Measurements from ENCODE around the gene HSD11B1.

Gene HSD11B1

DNA sequence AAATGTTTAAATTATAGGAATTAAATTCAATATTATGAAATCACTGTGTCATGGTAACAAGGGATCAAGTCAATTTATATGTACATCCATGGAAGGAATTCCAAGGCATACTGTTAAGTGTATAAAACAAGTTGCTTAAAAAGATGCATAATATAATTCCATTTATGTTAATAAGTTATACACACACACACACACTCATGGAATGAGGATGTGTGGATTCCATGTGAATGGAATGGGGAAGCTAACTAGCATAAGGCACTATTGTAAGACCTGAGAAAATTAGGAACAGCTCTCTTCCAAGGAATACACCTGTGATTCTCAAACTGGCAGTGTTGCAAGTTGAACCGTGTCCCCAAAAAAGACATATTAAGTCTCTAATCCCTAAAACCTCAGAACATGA is 33.6 kb downstream of the HSD11B1 start:
- Histone ChIP-seq H3K9ac (no peak overlapping the region), H3K4me1 (peaks cover 7 to 81% (median 16%) of the 10 kb centered on the region in 10 experiments; a peak in 18 of 20 replicates), H3K4me3 (no peak overlapping the region), H3K9me3 (replicated peaks in 1 of 11) (no peaks in the 10 kb centered on the region), H3K27me3 (no peaks in the 10 kb centered on the region), H3K36me3 (no peaks in the 10 kb centered on the region; a peak in 1 of 22 replicates), H4K20me1 (no peaks in the 10 kb centered on the region), H3K4me2 (peak overlapping the region in 1 of 11 experiments; percentile 42; a peak in 2 of 22 replicates), H3K27ac (no peak overlapping the region)
- TF ChIP-seq Cebpa-rat (IDR thresholded peaks at IDR 0.05): no peak

- Histone ChIP-seq H3K36me3 (no peaks in the 10 kb centered on the region), H3K4me3 (no peak overlapping the region), H3K27me3 (no peaks in the 10 kb centered on the region), H3K4me2 (no peak overlapping the region), H3K9ac (no peak overlapping the region), H4K20me1 (no peaks in the 10 kb centered on the region), H3K9me3 (replicated peaks in 1 of 11) (no peaks in the 10 kb centered on the region), H3K27ac (no peak overlapping the region), H3K4me1 (peaks cover 0 to 53% (median 6%) of the 10 kb centered on the region in 10 experiments; a peak in 8 of 20 replicates)
- no peak for TF ChIP-seq Cebpa-rat (IDR thresholded peaks at IDR 0.05)
These were observed 36.5 kb downstream of the HSD11B1 start for GRCh38 chr1:209741193-209741592.

DNA sequence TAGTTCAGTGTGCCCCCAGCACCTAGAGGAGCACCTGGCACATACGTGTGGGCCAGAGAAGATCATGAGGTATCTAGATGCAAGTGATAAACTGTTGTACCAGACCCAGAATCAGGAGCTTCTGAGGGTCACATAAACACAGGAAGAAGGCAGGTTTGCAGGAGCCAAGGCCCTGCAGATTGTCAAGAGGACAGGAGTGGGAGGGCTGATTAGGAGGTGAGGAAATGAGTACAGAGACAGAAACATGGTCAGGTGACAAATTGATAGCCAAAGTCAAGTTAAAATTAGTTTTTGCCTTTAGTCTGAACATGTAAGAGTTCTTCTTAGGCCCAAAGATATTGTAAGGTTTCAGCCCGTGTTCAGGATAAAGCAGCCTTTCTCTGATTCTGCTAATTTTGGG is 37.2 kb downstream of the HSD11B1 start:
- Histone ChIP-seq H3K27me3 (no peaks in the 10 kb centered on the region), H3K9ac (no peak overlapping the region), H3K4me3 (no peak overlapping the region), H4K20me1 (no peaks in the 10 kb centered on the region), H3K36me3 (no peaks in the 10 kb centered on the region), H3K4me1 (peaks cover 0 to 53% (median 6%) of the 10 kb centered on the region in 10 experiments; a peak in 7 of 20 replicates), H3K9me3 (replicated peaks in 1 of 11) (no peaks in the 10 kb centered on the region), H3K27ac (no peak overlapping the region), H3K4me2 (peak overlapping the region in 1 of 11 experiments; percentile 3; a peak in 1 of 22 replicates)
- TF ChIP-seq Cebpa-rat (IDR thresholded peaks at IDR 0.05): no peak

GRCh38 chr1:209742409-209743144 is 37.9 kb downstream of the HSD11B1 start:
- H3K4me1 ChIP-seq: peaks cover 0 to 53% (median 6%) of the 10 kb centered on the region in 10 experiments; a peak in 7 of 20 replicates
- no peaks in the 10 kb centered on the region for H3K27me3 ChIP-seq
- no peak overlapping the region for H3K4me3 ChIP-seq
- H3K4me2 ChIP-seq: peak overlapping the region in 4 of 11 experiments; percentile 3 to 19 (median 14); a peak in 4 of 22 replicates
- H4K20me1 ChIP-seq: no peaks in the 10 kb centered on the region
- no peaks in the 10 kb centered on the region for H3K36me3 ChIP-seq
- no peak overlapping the region; a peak in 1 of 22 replicates for H3K9ac ChIP-seq
- TF ChIP-seq Cebpa-rat (IDR thresholded peaks at IDR 0.05): no peak
- H3K27ac ChIP-seq: no peak overlapping the region
- peaks cover 0 to 2% (median 0%) of the 10 kb centered on the region in 11 experiments; a peak in 1 of 22 replicates for H3K9me3 ChIP-seq (replicated peaks in 1 of 11)

DNA sequence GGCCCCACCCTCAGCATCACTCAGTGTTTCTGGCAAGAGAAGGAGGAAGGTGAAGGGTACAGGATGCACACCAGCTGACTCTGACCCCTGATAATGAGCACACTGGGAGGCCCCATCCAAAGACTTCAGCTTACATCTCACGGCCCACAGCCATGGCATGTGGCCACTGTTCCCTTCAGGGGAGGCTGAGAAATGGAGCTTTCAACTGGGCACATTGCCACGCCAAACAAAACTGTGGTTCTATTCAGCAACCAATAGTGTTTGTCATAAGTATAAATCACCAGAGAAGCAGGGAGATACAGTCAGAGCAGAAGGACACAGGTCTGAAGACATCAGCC is 38.5 kb downstream of the HSD11B1 start:
- H4K20me1 ChIP-seq: no peaks in the 10 kb centered on the region
- TF ChIP-seq Cebpa-rat (IDR thresholded peaks at IDR 0.05): no peak
- no peak overlapping the region for H3K9ac ChIP-seq
- peaks cover 0 to 51% (median 6%) of the 10 kb centered on the region in 10 experiments; a peak in 8 of 20 replicates for H3K4me1 ChIP-seq
- peaks cover 0 to 4% (median 0%) of the 10 kb centered on the region in 11 experiments; a peak in 1 of 22 replicates for H3K9me3 ChIP-seq (replicated peaks in 1 of 11)
- H3K36me3 ChIP-seq: no peaks in the 10 kb centered on the region
- peak overlapping the region in 3 of 11 experiments; percentile 3 to 19 (median 18); a peak in 4 of 22 replicates for H3K4me2 ChIP-seq
- no peak overlapping the region for H3K4me3 ChIP-seq
- H3K27me3 ChIP-seq: no peaks in the 10 kb centered on the region
- no peak overlapping the region for H3K27ac ChIP-seq

GRCh38 chr1:209746451-209747165 is 42.0 kb downstream of the HSD11B1 start:
- no peak overlapping the region for H3K9ac ChIP-seq
- H3K4me3 ChIP-seq: no peak overlapping the region
- peaks cover 0 to 4% (median 0%) of the 10 kb centered on the region in 11 experiments; a peak in 1 of 22 replicates for H3K9me3 ChIP-seq (replicated peaks in 1 of 11)
- peaks cover 7 to 56% (median 18%) of the 10 kb centered on the region in 10 experiments for H3K4me1 ChIP-seq
- peak in 2 of 11 experiments; percentile 12 to 52; a peak in 2 of 22 replicates for TF ChIP-seq Cebpa-rat (IDR thresholded peaks at IDR 0.05)
- H3K27ac ChIP-seq: no peak overlapping the region
- no peaks in the 10 kb centered on the region for H4K20me1 ChIP-seq
- no peaks in the 10 kb centered on the region for H3K27me3 ChIP-seq
- H3K4me2 ChIP-seq: 0 out of 22 replicates have a peak overlapping the region, but pooled peaks of 1 of the 11 experiments have one; percentile 13
- H3K36me3 ChIP-seq: no peaks in the 10 kb centered on the region

DNA sequence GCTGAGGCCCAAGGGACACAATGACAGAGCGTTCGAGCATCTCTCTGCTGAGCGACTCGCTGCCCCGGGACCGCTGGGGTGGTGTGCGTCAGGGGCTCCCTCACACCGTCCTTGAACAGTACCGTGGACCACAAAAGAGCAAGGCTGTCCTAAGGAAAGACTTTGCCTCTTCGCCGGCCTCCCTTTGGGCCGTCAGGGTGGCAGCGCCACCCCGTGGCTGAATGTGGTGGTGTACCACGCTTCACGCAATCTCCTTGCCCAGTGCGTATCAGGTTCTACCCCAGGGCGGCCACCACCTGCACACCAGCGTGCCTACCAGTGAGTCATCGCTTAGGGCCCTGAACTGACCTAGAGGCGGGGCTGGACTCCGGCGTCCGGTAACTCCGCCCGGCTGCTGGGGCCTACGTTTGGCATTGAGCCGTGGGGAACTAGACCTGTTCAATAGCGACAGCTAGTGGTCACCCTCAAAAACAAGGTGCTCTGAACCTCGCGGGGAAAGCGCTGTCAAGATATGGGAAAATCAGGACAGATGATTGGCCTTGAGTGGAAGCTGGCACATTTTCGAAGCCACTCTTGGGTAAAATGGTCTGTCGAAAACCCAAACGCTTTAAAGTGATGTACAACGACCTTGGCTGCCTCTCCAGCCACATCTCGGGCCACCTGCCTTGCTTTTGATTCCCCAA is 43.1 kb downstream of the HSD11B1 start:
- TF ChIP-seq Cebpa-rat (IDR thresholded peaks at IDR 0.05): no peak
- Histone ChIP-seq H3K27ac (no peak overlapping the region), H4K20me1 (no peaks in the 10 kb centered on the region), H3K9me3 (replicated peaks in 1 of 11) (peaks cover 0 to 4% (median 0%) of the 10 kb centered on the region in 11 experiments; a peak in 1 of 22 replicates), H3K4me3 (no peak overlapping the region), H3K27me3 (no peaks in the 10 kb centered on the region), H3K4me1 (peaks cover 11 to 54% (median 28%) of the 10 kb centered on the region in 10 experiments), H3K9ac (no peak overlapping the region), H3K36me3 (no peaks in the 10 kb centered on the region), H3K4me2 (peak overlapping the region in 8 of 11 experiments; percentile 3 to 52 (median 30); a peak in 10 of 22 replicates)

DNA sequence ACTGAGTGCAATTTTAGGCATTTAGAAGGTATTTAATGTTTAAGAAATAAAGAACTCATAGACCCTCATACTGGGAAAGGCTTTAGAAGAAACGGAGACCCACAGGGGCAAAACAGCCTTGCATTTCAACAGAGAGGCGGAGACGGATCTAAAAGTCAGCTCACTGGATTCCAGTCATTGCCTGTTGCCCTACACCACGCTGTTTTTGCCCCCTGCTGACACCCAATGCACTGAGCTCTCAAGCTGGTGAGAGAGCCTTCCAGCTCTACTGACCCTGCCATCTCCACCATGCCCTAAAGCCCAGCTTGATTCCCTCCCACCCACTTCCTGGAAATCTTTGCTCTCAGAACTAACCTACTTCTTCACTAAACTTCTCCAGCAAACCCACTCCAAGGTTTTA is 44.0 kb downstream of the HSD11B1 start:
- H3K27ac ChIP-seq: no peak overlapping the region
- TF ChIP-seq Cebpa-rat (IDR thresholded peaks at IDR 0.05): no peak

More for the DNA sequence above, 44.0 kb downstream of the HSD11B1 start:
- H3K9me3 ChIP-seq (replicated peaks in 1 of 11): peaks cover 0 to 4% (median 0%) of the 10 kb centered on the region in 11 experiments; a peak in 1 of 22 replicates
- H3K4me2 ChIP-seq: peak overlapping the region in 3 of 11 experiments; percentile 40 to 52 (median 43); a peak in 6 of 22 replicates
- no peak overlapping the region for H3K9ac ChIP-seq
- H3K4me1 ChIP-seq: peaks cover 11 to 48% (median 26%) of the 10 kb centered on the region in 10 experiments
- H3K27me3 ChIP-seq: no peaks in the 10 kb centered on the region
- H3K36me3 ChIP-seq: no peaks in the 10 kb centered on the region
- H3K4me3 ChIP-seq: no peak overlapping the region
- H4K20me1 ChIP-seq: no peaks in the 10 kb centered on the region

Measured in BLaER1 treated with 17β-estradiol and CSF1 and Interleukin-3, amounts not matched to agents 10 nM and 100 nM (cell line).